RWPE2 (cell line): Measurements from ENCODE around the gene TBC1D5.

Experiments
- ATAC-seq: fragments of 200-7000 bp; cut with Tn5 transposase; 3 replicates; pipeline ENCODE4 v1.9.1; 2021; ENCODE audit warnings: low read depth
- DNase-seq: peaks from one replicate; pipeline ENCODE4 v3.0.0-alpha.2; 2020; ENCODE audit warnings: low spot score
- H3K27ac ChIP-seq: fragments of 450-650 bp; 2 replicates; pipeline ENCODE4 v1.5.1; 2017; ENCODE audit warnings: mild to moderate bottlenecking; ENCODE audit not compliant: poor library complexity, severe bottlenecking
- H3K27me3 ChIP-seq: fragments of 250-450 bp; sonication (Bioruptor Pico); 2 replicates; pipeline ENCODE4 v1.5.1; 2021; ENCODE audit warnings: mild to moderate bottlenecking, moderate library complexity; ENCODE audit not compliant: insufficient read depth, poor library complexity, severe bottlenecking
- H3K36me3 ChIP-seq: fragments of 250-450 bp; sonication (Bioruptor Pico); 2 replicates; pipeline ENCODE4 v1.5.1; 2020; ENCODE audit warnings: low read depth, mild to moderate bottlenecking, moderate library complexity
- H3K4me1 ChIP-seq: fragments of 250-450 bp; sonication (Bioruptor Pico); 2 replicates; pipeline ENCODE4 v1.5.1; 2021; ENCODE audit warnings: mild to moderate bottlenecking, moderate library complexity; ENCODE audit not compliant: insufficient read depth, poor library complexity, severe bottlenecking
- H3K4me3 ChIP-seq: fragments of 250-450 bp; sonication (Bioruptor Pico); 2 replicates; pipeline ENCODE4 v1.5.1; 2021; ENCODE audit warnings: mild to moderate bottlenecking, moderate library complexity; ENCODE audit not compliant: severe bottlenecking
- H3K9me3 ChIP-seq: fragments of 250-450 bp; sonication (Bioruptor Pico); 2 replicates; pipeline ENCODE4 v1.5.1; 2021; ENCODE audit warnings: mild to moderate bottlenecking, moderate library complexity; ENCODE audit not compliant: severe bottlenecking
- TF ChIP-seq, protein P1 (sequence below): fragments of 450-650 bp; IDR thresholded peaks from one replicate; pipeline ENCODE4 v1.5.1; 2017; ENCODE audit warnings: mild to moderate bottlenecking, moderate library complexity; ENCODE audit not compliant: poor library complexity, severe bottlenecking

The TBC1D5 gene

DNA sequence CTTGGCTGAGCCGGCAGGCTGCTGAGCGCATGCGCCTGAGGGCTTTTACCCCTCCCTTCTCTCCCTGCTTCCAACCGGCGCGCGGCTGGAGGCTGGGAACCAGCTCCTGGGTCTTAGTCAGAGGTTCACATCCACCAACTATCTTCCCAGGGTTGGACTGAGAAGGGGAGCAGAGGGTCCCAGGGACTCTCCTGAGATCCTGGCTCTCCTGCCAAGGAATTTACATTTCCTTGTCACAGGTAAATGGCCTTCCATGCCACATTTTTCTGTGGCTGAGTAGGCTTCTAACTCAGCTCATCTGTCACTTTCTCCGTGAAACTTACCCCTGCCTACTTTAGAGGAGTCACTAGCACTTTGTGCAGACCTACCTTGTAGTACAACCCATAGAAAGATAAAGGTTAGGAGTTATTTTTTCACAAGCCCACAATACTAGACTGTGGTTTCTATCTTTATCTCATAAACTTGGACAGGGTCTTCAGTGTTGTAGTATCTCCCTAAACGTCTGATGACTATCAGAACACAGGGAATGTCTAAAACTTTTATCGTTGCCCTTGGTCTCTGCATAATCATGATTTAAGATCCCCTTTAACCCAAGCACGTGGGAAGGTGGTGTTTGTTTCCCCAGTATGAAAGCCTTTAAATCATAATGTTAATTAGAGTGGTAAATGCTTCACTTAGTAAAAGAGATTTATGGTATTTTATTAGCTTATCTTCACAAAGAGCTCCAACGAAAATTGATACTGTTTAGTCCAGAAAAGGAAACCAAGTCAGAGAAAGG is 638 bp upstream of the TBC1D5 start:
- Histone ChIP-seq H3K4me1 (peaks cover 20% of the 10 kb centered on the region), H3K9me3 (no peaks in the 10 kb centered on the region), H3K27ac (peak overlapping the region; percentile 98), H3K27me3 (no peaks in the 10 kb centered on the region), H3K4me3 (peak overlapping the region; percentile 58), H3K36me3 (peaks cover 9% of the 10 kb centered on the region; the same call in 1 of the 2 replicates)
- ATAC-seq (peak; percentile 1; the same call in 1 of the 3 replicates), DNase-seq (no peak)
- TF ChIP-seq, protein P1, sequence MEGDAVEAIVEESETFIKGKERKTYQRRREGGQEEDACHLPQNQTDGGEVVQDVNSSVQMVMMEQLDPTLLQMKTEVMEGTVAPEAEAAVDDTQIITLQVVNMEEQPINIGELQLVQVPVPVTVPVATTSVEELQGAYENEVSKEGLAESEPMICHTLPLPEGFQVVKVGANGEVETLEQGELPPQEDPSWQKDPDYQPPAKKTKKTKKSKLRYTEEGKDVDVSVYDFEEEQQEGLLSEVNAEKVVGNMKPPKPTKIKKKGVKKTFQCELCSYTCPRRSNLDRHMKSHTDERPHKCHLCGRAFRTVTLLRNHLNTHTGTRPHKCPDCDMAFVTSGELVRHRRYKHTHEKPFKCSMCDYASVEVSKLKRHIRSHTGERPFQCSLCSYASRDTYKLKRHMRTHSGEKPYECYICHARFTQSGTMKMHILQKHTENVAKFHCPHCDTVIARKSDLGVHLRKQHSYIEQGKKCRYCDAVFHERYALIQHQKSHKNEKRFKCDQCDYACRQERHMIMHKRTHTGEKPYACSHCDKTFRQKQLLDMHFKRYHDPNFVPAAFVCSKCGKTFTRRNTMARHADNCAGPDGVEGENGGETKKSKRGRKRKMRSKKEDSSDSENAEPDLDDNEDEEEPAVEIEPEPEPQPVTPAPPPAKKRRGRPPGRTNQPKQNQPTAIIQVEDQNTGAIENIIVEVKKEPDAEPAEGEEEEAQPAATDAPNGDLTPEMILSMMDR: no peak

DNA sequence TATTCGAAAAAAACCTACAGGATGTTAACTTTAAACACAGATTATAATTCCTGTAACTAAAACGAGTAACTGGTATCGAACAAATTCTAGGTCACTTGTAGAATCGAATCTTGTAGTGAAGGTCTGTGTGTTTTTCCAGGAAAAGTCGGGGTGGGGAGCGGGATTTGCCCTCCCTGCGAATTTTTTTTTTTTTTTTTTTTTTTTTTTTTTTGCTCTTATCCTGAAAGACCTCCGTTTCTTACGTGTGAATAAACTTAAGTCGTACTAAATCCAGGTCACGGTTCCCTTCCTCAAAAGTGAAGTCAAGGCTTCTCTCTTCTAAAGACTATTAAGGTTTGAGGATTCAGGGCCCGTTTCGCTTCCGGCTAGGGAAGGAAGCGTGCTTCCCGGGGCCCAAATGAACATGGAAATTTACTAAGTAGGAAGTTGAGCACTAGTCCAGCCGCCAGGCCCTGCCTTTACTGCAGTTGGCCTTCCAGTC is 770 bp downstream of the TBC1D5 start:
- Histone ChIP-seq H3K27ac (peak overlapping the region; percentile 98), H3K27me3 (no peaks in the 10 kb centered on the region), H3K36me3 (peaks cover 9% of the 10 kb centered on the region; the same call in 1 of the 2 replicates), H3K4me3 (peak overlapping the region; percentile 58), H3K9me3 (no peaks in the 10 kb centered on the region), H3K4me1 (peaks cover 23% of the 10 kb centered on the region)
- no peak for DNase-seq
- TF ChIP-seq, protein P1: no peak
- ATAC-seq: no peak

- H3K9me3 ChIP-seq: no peaks in the 10 kb centered on the region
- H3K27me3 ChIP-seq: no peaks in the 10 kb centered on the region
- TF ChIP-seq, protein P1: no peak
- H3K4me3 ChIP-seq: peak overlapping the region; percentile 58
- DNase-seq (no peak), ATAC-seq (peak; percentile 52)
- peaks cover 9% of the 10 kb centered on the region; the same call in 1 of the 2 replicates for H3K36me3 ChIP-seq
- H3K4me1 ChIP-seq: peaks cover 23% of the 10 kb centered on the region
- H3K27ac ChIP-seq: peak overlapping the region; percentile 98
Observed at GRCh38 chr3:17740721-17741141, 1.7 kb downstream of the TBC1D5 start.

DNA sequence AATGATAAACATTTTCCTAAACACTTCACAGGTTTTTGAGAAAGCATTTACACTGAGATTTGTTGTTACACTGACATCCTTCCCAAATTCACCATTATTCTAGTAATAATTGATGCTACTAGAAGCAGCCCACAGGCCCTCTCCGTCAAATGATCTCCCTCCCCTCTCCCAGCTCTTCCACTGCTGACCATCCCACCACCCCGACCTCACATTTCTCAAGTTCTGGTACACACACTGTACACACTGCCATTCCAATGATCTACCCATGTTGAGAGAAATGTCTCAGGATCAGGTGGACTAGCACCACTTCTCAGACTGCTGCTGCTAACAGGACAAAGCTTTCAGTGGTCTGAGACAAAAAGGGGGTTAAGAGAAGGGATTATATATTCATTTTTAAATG is 3.5 kb downstream of the TBC1D5 start:
- H3K36me3 ChIP-seq: peaks cover 14% of the 10 kb centered on the region
- TF ChIP-seq, protein P1: no peak
- ATAC-seq (no peak), DNase-seq (no peak)
- H3K27me3 ChIP-seq: no peaks in the 10 kb centered on the region
- no peak overlapping the region for H3K4me3 ChIP-seq
- peak overlapping the region; percentile 98 for H3K27ac ChIP-seq
- peaks cover 23% of the 10 kb centered on the region for H3K4me1 ChIP-seq
- no peaks in the 10 kb centered on the region for H3K9me3 ChIP-seq

- no peak for DNase-seq
- no peaks in the 10 kb centered on the region for H3K27me3 ChIP-seq
- H3K4me3 ChIP-seq: no peak overlapping the region
- ATAC-seq: no peak
- H3K36me3 ChIP-seq: peaks cover 14% of the 10 kb centered on the region
- H3K9me3 ChIP-seq: no peaks in the 10 kb centered on the region
- H3K4me1 ChIP-seq: peaks cover 23% of the 10 kb centered on the region
- no peak overlapping the region for H3K27ac ChIP-seq
- TF ChIP-seq, protein P1: no peak
Observed at GRCh38 chr3:17738219-17738618, 4.2 kb downstream of the TBC1D5 start.
